Astrocyte (in vitro differentiated cells and primary cell): Measurements from ENCODE around the gene ASCC3. TPM values are rescaled to one million over a fixed set of nuclear protein-coding genes. Genes with fewer than 3 reads are reported as not detected.

Experiments
- DNase-seq: peaks from one replicate; pipeline ENCODE4 v3.0.0-alpha.2; 2010; ENCODE audit warnings: low read depth
- FAIRE-seq: peaks from 2 replicates; lab custom pipeline; 2011; peaks lifted over from hg19 to GRCh38; lab: Jason Lieb, UNC
- H2AFZ ChIP-seq: 2 replicates; pipeline ENCODE4 v1.6.0; 2012; ENCODE audit warnings: low read depth, low read length, inconsistent platforms
- H3K27ac ChIP-seq: 2 replicates; pipeline ENCODE4 v1.5.1; 2011; ENCODE audit warnings: low read depth, low read length, inconsistent platforms
- H3K27me3 ChIP-seq: 2 replicates; pipeline ENCODE4 v1.6.0; 2011; ENCODE audit warnings: low read length, inconsistent platforms; ENCODE audit not compliant: insufficient read depth
- H3K36me3 ChIP-seq: 2 replicates; pipeline ENCODE4 v1.5.1; 2011; ENCODE audit warnings: low read length, inconsistent platforms; ENCODE audit not compliant: insufficient read depth
- H3K4me1 ChIP-seq: 2 replicates; pipeline ENCODE4 v1.5.1; 2011; ENCODE audit warnings: low read length, inconsistent platforms; ENCODE audit not compliant: insufficient read depth
- H3K4me2 ChIP-seq: 2 replicates; pipeline ENCODE4 v1.6.0; 2012; ENCODE audit warnings: low read length, inconsistent platforms
- H3K4me3 ChIP-seq: 2 replicates; pipeline ENCODE4 v1.5.1; 2011; ENCODE audit warnings: low read depth, mild to moderate bottlenecking, low read length, inconsistent platforms; ENCODE audit not compliant: insufficient read depth
- H3K79me2 ChIP-seq: 2 replicates; pipeline ENCODE4 v1.6.0; 2012; ENCODE audit warnings: mild to moderate bottlenecking, low read length, inconsistent platforms; ENCODE audit not compliant: insufficient read depth
- H3K9ac ChIP-seq: 2 replicates; pipeline ENCODE4 v1.6.0; 2012; ENCODE audit warnings: mild to moderate bottlenecking, low read length, inconsistent platforms
- H3K9me3 ChIP-seq: 2 replicates; pipeline ENCODE4 v1.5.1; 2012; ENCODE audit warnings: low read depth, mild to moderate bottlenecking, low read length, inconsistent platforms; ENCODE audit not compliant: insufficient read depth
- H4K20me1 ChIP-seq: 2 replicates; pipeline ENCODE4 v1.6.0; 2012; ENCODE audit warnings: low read length, inconsistent platforms; ENCODE audit not compliant: insufficient read depth
- H3K27ac Mint-ChIP-seq: one replicate; pipeline ENCODE4 v1.8.0; 2021; ENCODE audit warnings: mild to moderate bottlenecking, mixed read lengths; ENCODE audit not compliant: unreplicated experiment
- H3K27me3 Mint-ChIP-seq: one replicate; pipeline ENCODE4 v1.8.0; 2021; ENCODE audit warnings: low read depth, mixed read lengths; ENCODE audit not compliant: unreplicated experiment
- H3K36me3 Mint-ChIP-seq: one replicate; pipeline ENCODE4 v1.8.0; 2021; ENCODE audit warnings: low read depth, mixed read lengths; ENCODE audit not compliant: unreplicated experiment
- H3K4me1 Mint-ChIP-seq: one replicate; pipeline ENCODE4 v1.8.0; 2021; ENCODE audit warnings: low read depth, mixed read lengths; ENCODE audit not compliant: unreplicated experiment
- H3K4me3 Mint-ChIP-seq: one replicate; pipeline ENCODE4 v1.8.0; 2021; ENCODE audit warnings: mild to moderate bottlenecking, moderate library complexity, mixed read lengths; ENCODE audit not compliant: unreplicated experiment
- H3K9me3 Mint-ChIP-seq: one replicate; pipeline ENCODE4 v1.8.0; 2021; ENCODE audit warnings: mild to moderate bottlenecking, mixed read lengths; ENCODE audit not compliant: unreplicated experiment
- EZH2 ChIP-seq: IDR thresholded peaks from 2 replicates; pipeline ENCODE4 v1.6.1; 2012; ENCODE audit warnings: mild to moderate bottlenecking, low read length, inconsistent platforms; ENCODE audit not compliant: insufficient read depth
- total RNA-seq: library from RNA; stranded (reverse); gene quantifications from 2 replicates; pipeline ENCODE4 v1.2.1, GENCODE V29; 2021
- TF ChIP-seq, protein P1 (sequence below): IDR thresholded peaks from 2 replicates; pipeline ENCODE4 v1.5.1; 2011; ENCODE audit warnings: low read depth, mild to moderate bottlenecking, inconsistent platforms, low read length, moderate library complexity; ENCODE audit not compliant: insufficient read depth

The ASCC3 gene
- total RNA-seq, 1 donor from 2014 or later: 138 TPM

DNA sequence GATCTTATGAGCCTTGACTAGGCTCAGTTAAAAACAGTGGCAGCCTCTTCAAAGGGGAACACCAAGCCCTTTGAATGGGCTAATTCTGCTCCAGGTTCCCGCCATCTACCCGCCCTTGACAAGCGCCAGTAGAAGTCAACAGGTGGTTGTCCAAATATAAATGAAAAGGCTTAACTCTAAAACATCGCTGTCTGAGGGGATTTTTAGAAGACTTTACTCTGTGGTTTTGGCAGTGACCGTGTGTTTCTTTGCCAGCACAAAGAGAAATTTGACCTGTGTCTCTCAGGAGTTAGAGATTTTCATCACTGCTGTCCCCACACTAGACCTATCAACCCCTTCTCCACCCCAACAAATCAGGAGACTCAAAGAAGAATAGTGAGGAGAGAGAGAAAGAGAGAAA, 396.7 kb downstream of the ASCC3 start:
- Mint-ChIP-seq H3K9me3 (peaks cover 2% of the 10 kb centered on the region), H3K27ac (no peak overlapping the region), H3K27me3 (peaks cover 19% of the 10 kb centered on the region), H3K36me3 (no peaks in the 10 kb centered on the region), H3K4me1 (no peaks in the 10 kb centered on the region), H3K4me3 (no peak overlapping the region)
- Histone ChIP-seq H3K27me3 (no peaks in the 10 kb centered on the region), H4K20me1 (no peaks in the 10 kb centered on the region), H2AFZ (no peak overlapping the region), H3K4me1 (no peaks in the 10 kb centered on the region), H3K4me3 (no peak overlapping the region), H3K9me3 (no peaks in the 10 kb centered on the region), H3K27ac (no peak overlapping the region), H3K9ac (no peak overlapping the region), H3K4me2 (no peak overlapping the region), H3K36me3 (no peaks in the 10 kb centered on the region), H3K79me2 (no peaks in the 10 kb centered on the region)
- TF ChIP-seq, protein P1, sequence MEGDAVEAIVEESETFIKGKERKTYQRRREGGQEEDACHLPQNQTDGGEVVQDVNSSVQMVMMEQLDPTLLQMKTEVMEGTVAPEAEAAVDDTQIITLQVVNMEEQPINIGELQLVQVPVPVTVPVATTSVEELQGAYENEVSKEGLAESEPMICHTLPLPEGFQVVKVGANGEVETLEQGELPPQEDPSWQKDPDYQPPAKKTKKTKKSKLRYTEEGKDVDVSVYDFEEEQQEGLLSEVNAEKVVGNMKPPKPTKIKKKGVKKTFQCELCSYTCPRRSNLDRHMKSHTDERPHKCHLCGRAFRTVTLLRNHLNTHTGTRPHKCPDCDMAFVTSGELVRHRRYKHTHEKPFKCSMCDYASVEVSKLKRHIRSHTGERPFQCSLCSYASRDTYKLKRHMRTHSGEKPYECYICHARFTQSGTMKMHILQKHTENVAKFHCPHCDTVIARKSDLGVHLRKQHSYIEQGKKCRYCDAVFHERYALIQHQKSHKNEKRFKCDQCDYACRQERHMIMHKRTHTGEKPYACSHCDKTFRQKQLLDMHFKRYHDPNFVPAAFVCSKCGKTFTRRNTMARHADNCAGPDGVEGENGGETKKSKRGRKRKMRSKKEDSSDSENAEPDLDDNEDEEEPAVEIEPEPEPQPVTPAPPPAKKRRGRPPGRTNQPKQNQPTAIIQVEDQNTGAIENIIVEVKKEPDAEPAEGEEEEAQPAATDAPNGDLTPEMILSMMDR: no peak
- TF ChIP-seq EZH2: no peak
- no peak for FAIRE-seq
- DNase-seq: peak; percentile 17

DNA sequence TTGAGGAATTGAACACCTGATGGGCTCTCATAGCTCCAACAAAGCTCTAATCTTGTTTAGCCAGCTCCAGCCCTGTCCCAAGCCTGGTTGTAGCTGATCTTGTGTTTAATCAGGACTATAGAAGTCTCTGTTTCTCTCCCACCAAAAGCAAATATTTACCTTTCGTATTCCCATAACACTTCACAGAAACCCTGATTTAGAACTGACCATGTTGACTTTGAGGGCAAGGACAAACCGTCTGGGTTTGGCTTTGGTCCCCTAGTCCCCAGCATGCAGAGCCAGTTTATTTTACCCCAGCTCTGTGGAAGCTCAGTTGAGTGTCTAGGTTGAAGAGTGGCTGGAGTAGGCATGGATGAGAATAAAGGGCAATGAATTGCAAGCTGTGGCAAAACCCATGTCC, 398.4 kb downstream of the ASCC3 start:
- Histone ChIP-seq H3K4me2 (no peak overlapping the region), H2AFZ (no peak overlapping the region), H3K36me3 (no peaks in the 10 kb centered on the region), H3K79me2 (no peaks in the 10 kb centered on the region), H3K4me3 (no peak overlapping the region), H3K27me3 (no peaks in the 10 kb centered on the region), H3K9ac (no peak overlapping the region), H3K4me1 (no peaks in the 10 kb centered on the region), H3K9me3 (no peaks in the 10 kb centered on the region), H3K27ac (no peak overlapping the region), H4K20me1 (no peaks in the 10 kb centered on the region)
- Mint-ChIP-seq H3K27me3 (peaks cover 16% of the 10 kb centered on the region), H3K36me3 (no peaks in the 10 kb centered on the region), H3K9me3 (no peaks in the 10 kb centered on the region), H3K27ac (no peak overlapping the region), H3K4me3 (no peak overlapping the region), H3K4me1 (no peaks in the 10 kb centered on the region)
- DNase-seq: no peak
- FAIRE-seq: no peak
- TF ChIP-seq, protein P1: no peak
- TF ChIP-seq EZH2: no peak

DNA sequence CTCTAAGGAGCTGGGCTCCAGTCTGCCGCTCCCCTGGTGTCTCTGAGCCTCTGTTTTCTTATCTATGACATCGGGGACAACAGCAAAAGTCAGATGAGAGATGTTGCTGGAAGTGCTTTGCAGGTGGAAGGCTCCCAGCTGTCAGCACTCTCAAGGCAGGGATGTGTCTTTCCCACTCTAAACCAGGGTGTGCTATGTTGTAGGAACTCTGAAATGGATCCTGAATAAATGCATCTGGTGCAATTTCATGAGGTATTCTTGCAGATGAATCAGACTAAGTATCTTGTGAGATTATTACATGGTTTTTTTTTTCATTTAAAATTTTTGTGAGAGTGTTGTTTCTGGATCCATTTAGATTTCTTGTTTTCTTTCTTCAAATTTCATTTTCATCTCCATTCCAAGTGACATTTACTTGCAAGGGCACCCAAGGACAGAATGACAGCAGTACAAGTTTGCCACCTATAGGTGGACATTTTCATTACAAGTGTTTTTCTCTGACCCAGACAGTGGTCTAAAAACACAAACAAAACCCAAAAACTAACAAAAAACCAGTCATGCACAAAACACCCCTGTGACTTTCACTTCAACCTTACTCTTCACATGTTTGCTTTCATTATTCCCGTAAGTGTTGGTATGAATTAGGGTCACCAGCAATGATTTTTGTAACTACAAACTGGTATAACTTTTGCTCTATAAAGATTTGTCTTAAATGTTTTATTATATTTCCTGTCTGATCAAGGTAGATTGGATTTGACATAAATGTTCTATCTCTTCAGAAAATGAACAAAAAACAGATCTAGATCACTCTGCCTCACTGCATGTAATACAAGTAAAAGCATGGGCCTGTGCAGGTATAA, 401.7 kb downstream of the ASCC3 start:
- peaks cover 14% of the 10 kb centered on the region for H3K27me3 Mint-ChIP-seq

More for the DNA sequence above, 401.7 kb downstream of the ASCC3 start:
- Histone ChIP-seq H3K4me1 (no peaks in the 10 kb centered on the region), H3K27ac (no peak overlapping the region), H2AFZ (no peak overlapping the region), H3K79me2 (no peaks in the 10 kb centered on the region), H3K27me3 (peaks cover under 1% of the 10 kb centered on the region), H3K4me2 (no peak overlapping the region), H3K4me3 (no peak overlapping the region), H4K20me1 (no peaks in the 10 kb centered on the region), H3K9ac (no peak overlapping the region), H3K9me3 (no peaks in the 10 kb centered on the region), H3K36me3 (no peaks in the 10 kb centered on the region)
- no peak for DNase-seq
- Mint-ChIP-seq H3K27ac (no peak overlapping the region), H3K4me3 (no peak overlapping the region), H3K36me3 (no peaks in the 10 kb centered on the region), H3K4me1 (no peaks in the 10 kb centered on the region), H3K9me3 (peaks cover 1% of the 10 kb centered on the region)
- FAIRE-seq: peak; percentile 87
- no peak for TF ChIP-seq EZH2
- TF ChIP-seq, protein P1: peak; percentile 71
